B cell (primary cell): ENCODE results near the gene MPND. TPM values are rescaled to one million over a fixed set of nuclear protein-coding genes. Genes with fewer than 3 reads are reported as not detected.

Experiments
- ATAC-seq: fragments of 200-7000 bp; cut with Tn5 transposase; one replicate; pipeline ENCODE4 v1.10.0; 2021; ENCODE audit warnings: low read depth, mild to moderate bottlenecking, moderate number of reproducible peaks, moderate library complexity
- CTCF ChIA-PET: fragments of 350-600 bp; sonication (Branson Sonifier 250); formaldehyde crosslinking; loops from one replicate; lab custom pipeline; 2021; ENCODE audit warnings: antibody characterized with exemption, inconsistent platforms; lab: Charles Lee
- POLR2A ChIA-PET: fragments of 350-600 bp; sonication (Branson Sonifier 250); formaldehyde crosslinking; loops from one replicate; lab custom pipeline; 2021; ENCODE audit warnings: antibody characterized with exemption; lab: Charles Lee
- DNase-seq: peaks from one replicate; pipeline ENCODE4 v3.0.0; 2013
- H2AFZ ChIP-seq: 2 replicates; pipeline ENCODE4 v1.6.1; 2012; ENCODE audit warnings: mild to moderate bottlenecking, low read depth, low read length; ENCODE audit not compliant: insufficient read depth, poor library complexity, severe bottlenecking
- H3K27ac ChIP-seq, 2 donors: 1 replicate in 1 of 2; 2 replicates in 1 of 2; pipeline ENCODE4 v1.5.1; 2012 to 2013; ENCODE audit warnings: low read length in 2 of 2, mild to moderate bottlenecking in 2 of 2, moderate library complexity in 1 of 2
- H3K27me3 ChIP-seq, 4 experiments: fragments of 200-600 bp in 1 of 4; sonication (generic) in 1 of 4; replicated peaks in 1 of 4; 1 replicate in 2 of 4; 2 replicates in 2 of 4; pipeline versions ENCODE4 v1.6.1 to v1.7.0; 2013 to 2016; ENCODE audit warnings: low read length in 3 of 4, mild to moderate bottlenecking in 2 of 4, mixed read lengths in 1 of 4, moderate library complexity in 1 of 4; ENCODE audit not compliant: insufficient read depth in 4 of 4, control insufficient read depth in 3 of 4; ENCODE audit errors: control extremely low read depth in 1 of 4
- H3K36me3 ChIP-seq, 2 experiments: replicated peaks in 1 of 2; 1 replicate in 1 of 2; 2 replicates in 1 of 2; pipeline versions ENCODE4 v1.6.1 to v1.7.1; 2013; ENCODE audit warnings: low read length in 1 of 2; ENCODE audit not compliant: insufficient read depth in 2 of 2, control insufficient read depth in 1 of 2; ENCODE audit errors: control extremely low read depth in 1 of 2, extremely low read depth in 1 of 2
- H3K4me1 ChIP-seq, 2 donors: fragments of 200-600 bp in 1 of 2; sonication (generic) in 1 of 2; 1 replicate in 1 of 2; 2 replicates in 1 of 2; pipeline versions ENCODE4 v1.5.1 to v1.6.1; 2013 to 2017; ENCODE audit warnings: low read length in 2 of 2; ENCODE audit not compliant: control insufficient read depth in 2 of 2, insufficient read depth in 2 of 2
- H3K4me2 ChIP-seq: replicated peaks from 2 replicates; pipeline ENCODE3; 2012; ENCODE audit warnings: mild to moderate bottlenecking, low read depth, low read length; ENCODE audit not compliant: poor library complexity, severe bottlenecking
- H3K4me3 ChIP-seq, 5 experiments: fragments of 200-600 bp in 1 of 5; sonication (generic) in 1 of 5; 1 replicate in 3 of 5; 2 replicates in 2 of 5; pipeline versions ENCODE4 v1.5.1 to v1.7.0; 2011 to 2016; ENCODE audit warnings: low read length in 4 of 5, mild to moderate bottlenecking in 4 of 5, low read depth in 2 of 5, control low read depth in 1 of 5, moderate library complexity in 1 of 5; ENCODE audit not compliant: insufficient read depth in 1 of 5; ENCODE audit errors: control extremely low read depth in 1 of 5, extremely low read depth in 1 of 5
- H3K79me2 ChIP-seq: fragments of 200-600 bp; sonication (generic); one replicate; pipeline ENCODE4 v1.6.0; 2016; ENCODE audit warnings: low read length; ENCODE audit not compliant: control insufficient read depth, insufficient read depth
- H3K9ac ChIP-seq: fragments of 200-600 bp; sonication (generic); 2 replicates; pipeline ENCODE4 v1.6.1; 2017; ENCODE audit warnings: mild to moderate bottlenecking, low read length, moderate library complexity
- H3K9me3 ChIP-seq, 3 donors: one replicate each; pipeline versions ENCODE4 v1.6.1 to v1.7.1; 2013; ENCODE audit warnings: low read length in 2 of 3; ENCODE audit not compliant: control insufficient read depth in 2 of 3, insufficient read depth in 1 of 3; ENCODE audit errors: control extremely low read depth in 1 of 3
- H4K20me1 ChIP-seq: 2 replicates; pipeline ENCODE4 v1.6.0; 2012; ENCODE audit warnings: mild to moderate bottlenecking, low read length; ENCODE audit not compliant: insufficient read depth, control insufficient read depth, poor library complexity, severe bottlenecking
- H3K27ac Mint-ChIP-seq: one replicate; pipeline ENCODE4 v1.8.0; 2021; ENCODE audit warnings: mixed read lengths
- H3K27me3 Mint-ChIP-seq: one replicate; pipeline ENCODE4 v1.8.0; 2021; ENCODE audit warnings: mixed read lengths
- H3K4me1 Mint-ChIP-seq: one replicate; pipeline ENCODE4 v1.8.0; 2021; ENCODE audit warnings: mixed read lengths
- H3K4me3 Mint-ChIP-seq: one replicate; pipeline ENCODE4 v1.8.0; 2021; ENCODE audit warnings: mixed read lengths
- H3K9me3 Mint-ChIP-seq: one replicate; pipeline ENCODE4 v1.8.0; 2022; ENCODE audit warnings: mixed read lengths; ENCODE audit not compliant: insufficient read depth
- CTCF ChIP-seq: fragments of 200-600 bp; IDR thresholded peaks from one replicate; pipeline ENCODE4 v1.8.0; 2022; ENCODE audit warnings: antibody characterized with exemption, mild to moderate bottlenecking
- EZH2 ChIP-seq: IDR thresholded peaks from 2 replicates; pipeline ENCODE4 v1.6.1; 2012; ENCODE audit warnings: borderline replicate concordance, low read depth, mild to moderate bottlenecking, moderate library complexity, low read length; ENCODE audit not compliant: insufficient read depth, poor library complexity, severe bottlenecking
- WGBS: methylation state at CpG from one replicate; pipeline ENCODE4 v1.1.5; 2013; ENCODE audit warnings: missing lambda C conversion rate; ENCODE audit not compliant: insufficient coverage; 5-methylcytosine and 5-hydroxymethylcytosine counted together
- intact Hi-C: fragments of 100-400 bp; cut with micrococcal nuclease; formaldehyde crosslinking; loops from one replicate; pipeline ENCODE4 v1.10.0; 2022
- polyA plus RNA-seq: library from polyadenylated mRNA; depleted of rRNA; stranded (reverse); fragments of >200 nt; gene quantifications from 2 replicates; pipeline ENCODE4 v1.2.3, GENCODE V29; 2012
- total RNA-seq, 2 donors: library from RNA; stranded (reverse); fragments of 120-200 nt in 1 of 2; gene quantifications; 1 replicate in 1 of 2; 2 replicates in 1 of 2; pipeline versions ENCODE4 v1.2.3 to v1.2.4, GENCODE V29; 2013 to 2022

MPND gene
- total and polyA plus RNA-seq, 2 donors (not counting 1 experiment from before 2014, with no cell fraction given) = 14.5 to 25.6 TPM

- no peak for DNase-seq
- H4K20me1 ChIP-seq = peaks cover 95% of the 10 kb centered on the region
- H2AFZ ChIP-seq = no peak overlapping the region
- Mint-ChIP-seq H3K27me3 (no peaks in the 10 kb centered on the region), H3K9me3 (no peaks in the 10 kb centered on the region), H3K4me3 (no peak overlapping the region), H3K4me1 (peaks cover 24% of the 10 kb centered on the region), H3K27ac (no peak overlapping the region)
- ChIA-PET CTCF (interaction anchor here (1.0 to 2.0 kb wide), 2 partner anchors 12 to 19 kb away, joined by 3 to 4 read pairs; partner anchors contain the start of gene SH3GL1), POLR2A (no interaction called here)
- H3K4me1 ChIP-seq = no peaks in the 10 kb centered on the region
- no peak overlapping the region for H3K4me3 ChIP-seq
- TF ChIP-seq EZH2 (no peak), CTCF (no peak)
- peaks cover 100% of the 10 kb centered on the region for H3K79me2 ChIP-seq
- H3K4me2 ChIP-seq = no peak overlapping the region
- H3K9ac ChIP-seq = no peak overlapping the region
- no peak for ATAC-seq
- H3K27me3 ChIP-seq = no peaks in the 10 kb centered on the region
- peaks cover 0 to 40% of the 10 kb centered on the region in 2 experiments for H3K36me3 ChIP-seq
- 96% methylated on average over 16 of the region's 16 CpGs for WGBS
- intact Hi-C loops = no loop called here
- no peak overlapping the region for H3K27ac ChIP-seq
- no peaks in the 10 kb centered on the region for H3K9me3 ChIP-seq
Measured at GRCh38 chr19:4388337-4389063, 45.1 kb downstream of the MPND start.

GRCh38 chr19:4389064-4389375, 45.7 kb downstream of the MPND start:
- H4K20me1 ChIP-seq = peaks cover 95% of the 10 kb centered on the region
- no peaks in the 10 kb centered on the region for H3K27me3 Mint-ChIP-seq

More at GRCh38 chr19:4389064-4389375, 45.7 kb downstream of the MPND start:
- H2AFZ ChIP-seq = no peak overlapping the region
- intact Hi-C loops = no loop called here
- H3K79me2 ChIP-seq = peaks cover 100% of the 10 kb centered on the region
- no peak overlapping the region for H3K9ac ChIP-seq
- no peak overlapping the region for H3K27ac ChIP-seq
- no peaks in the 10 kb centered on the region for H3K9me3 ChIP-seq
- WGBS = 94% methylated on average over 9 of the region's 9 CpGs
- H3K36me3 ChIP-seq = peaks cover 0 to 39% of the 10 kb centered on the region in 2 experiments
- Mint-ChIP-seq H3K27ac (no peak overlapping the region), H3K4me1 (peaks cover 22% of the 10 kb centered on the region), H3K4me3 (no peak overlapping the region), H3K9me3 (no peaks in the 10 kb centered on the region)
- no peak overlapping the region for H3K4me2 ChIP-seq
- TF ChIP-seq CTCF (no peak), EZH2 (no peak)
- H3K4me1 ChIP-seq = peaks cover 0 to 1% of the 10 kb centered on the region in 2 donors
- POLR2A ChIA-PET = no interaction called here
- DNase-seq (no peak), ATAC-seq (no peak)
- H3K27me3 ChIP-seq = no peaks in the 10 kb centered on the region
- CTCF ChIA-PET = no interaction called here
- no peak overlapping the region for H3K4me3 ChIP-seq
